Inflammatory macrophage treated with lipopolysaccharide for 1 hour (primary cell): ENCODE measurements around the gene WIZ.

Experiments
- DNase-seq, 2 donors: peaks; one replicate each; pipeline ENCODE4 v3.0.0-alpha.2; 2020 to 2022

WIZ gene

DNA sequence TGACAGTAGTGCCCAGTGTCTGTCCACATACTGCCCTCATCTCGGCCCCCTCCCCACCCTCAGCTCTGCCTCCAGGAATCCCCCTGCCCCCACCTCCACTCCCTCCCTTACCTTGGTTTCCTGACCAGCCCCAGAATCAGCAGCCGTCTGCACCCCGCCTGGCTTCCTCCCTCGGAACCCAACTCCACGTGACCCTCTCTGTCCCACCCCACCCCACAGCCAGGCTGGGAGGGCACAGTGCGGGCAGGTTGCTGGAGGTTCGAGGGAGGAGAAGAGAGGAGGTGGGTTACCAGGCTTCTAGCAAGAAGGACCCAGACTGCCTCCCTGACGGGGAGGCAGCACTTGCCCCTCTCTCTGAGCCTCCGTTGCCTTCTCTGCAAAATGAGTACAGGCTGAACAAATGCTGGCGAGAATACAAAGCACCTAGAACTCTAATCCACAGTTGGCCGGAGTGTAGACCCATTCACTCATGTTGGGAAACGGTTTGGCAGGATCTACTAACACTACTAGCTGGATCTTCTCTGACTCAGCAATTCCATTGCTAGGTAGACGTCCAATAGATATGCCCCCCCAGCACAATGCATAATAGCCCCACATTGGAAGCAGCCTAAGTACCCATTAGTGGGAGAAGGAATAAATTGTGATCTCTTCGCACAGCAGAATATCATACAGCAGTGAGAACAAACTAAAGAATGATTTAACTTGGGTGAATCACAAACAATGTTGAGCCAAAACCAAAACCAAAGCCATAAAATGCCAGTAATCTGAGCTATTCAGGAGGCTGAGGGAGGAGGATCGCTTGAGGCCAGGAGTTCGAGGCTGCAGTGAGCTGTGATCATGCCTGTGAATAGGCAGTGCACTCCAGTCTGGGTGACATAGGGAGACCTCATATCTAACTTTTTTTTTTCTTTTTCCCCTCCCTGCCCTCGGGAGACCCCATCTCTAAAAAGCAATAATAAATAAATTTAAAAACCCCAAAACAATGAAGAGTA, 14.9 kb upstream of the WIZ start, which contains the start of gene RASAL3:
RASAL3 (minus strand) TSS at position 151 of the 992 bp plus-strand sequence. CDS start 186 bp downstream, outside the sequence.
- no peak for DNase-seq

DNA sequence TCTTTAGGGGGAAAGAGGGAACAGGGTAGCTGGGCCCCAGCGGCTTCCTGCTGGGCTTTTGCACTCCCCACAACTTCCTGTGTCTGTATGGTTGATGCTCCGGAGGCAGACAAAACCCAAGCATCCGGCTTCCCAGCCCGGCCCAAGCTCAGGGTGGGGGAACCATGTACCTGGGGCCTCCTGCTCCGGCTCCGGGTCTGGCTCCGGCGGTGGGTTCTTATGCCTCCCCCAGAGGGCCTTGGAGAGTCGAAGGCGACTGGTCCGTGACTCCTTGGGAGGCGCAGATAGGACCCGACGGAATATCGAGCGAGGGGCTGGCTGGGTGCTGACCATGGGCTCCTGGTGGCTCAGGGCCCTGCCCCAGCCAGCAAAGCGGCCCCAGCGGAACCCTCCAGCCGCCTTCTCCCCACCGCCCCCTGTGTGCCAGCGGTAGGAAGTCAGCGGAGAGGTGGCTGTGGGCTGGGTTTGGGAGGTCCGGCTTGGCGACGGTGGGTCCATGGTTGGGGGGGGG, 14.2 kb upstream of the WIZ start:
- DNase-seq, result peak in 1 of 2 donors; percentile 26

DNA sequence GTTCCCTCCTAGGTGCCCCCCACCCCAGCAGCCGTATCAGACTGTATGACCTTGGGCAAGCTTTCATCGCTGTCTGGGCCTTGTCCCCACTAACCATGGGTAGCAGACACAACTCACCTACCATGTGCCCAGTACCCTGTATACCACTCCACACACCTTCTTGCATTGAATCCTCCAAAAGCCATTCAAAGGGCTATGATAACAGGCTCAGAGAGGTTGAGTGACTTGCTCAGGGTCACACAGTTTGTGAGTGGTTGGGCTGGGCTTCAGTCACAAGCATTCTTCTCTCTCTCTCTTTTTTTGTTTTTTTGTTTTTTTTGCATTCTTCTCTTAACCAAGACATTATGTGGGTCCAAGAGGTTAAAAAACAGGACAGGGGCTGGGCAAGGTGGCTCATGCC, 11.9 kb upstream of the WIZ start:
- DNase-seq, result no peak

DNA sequence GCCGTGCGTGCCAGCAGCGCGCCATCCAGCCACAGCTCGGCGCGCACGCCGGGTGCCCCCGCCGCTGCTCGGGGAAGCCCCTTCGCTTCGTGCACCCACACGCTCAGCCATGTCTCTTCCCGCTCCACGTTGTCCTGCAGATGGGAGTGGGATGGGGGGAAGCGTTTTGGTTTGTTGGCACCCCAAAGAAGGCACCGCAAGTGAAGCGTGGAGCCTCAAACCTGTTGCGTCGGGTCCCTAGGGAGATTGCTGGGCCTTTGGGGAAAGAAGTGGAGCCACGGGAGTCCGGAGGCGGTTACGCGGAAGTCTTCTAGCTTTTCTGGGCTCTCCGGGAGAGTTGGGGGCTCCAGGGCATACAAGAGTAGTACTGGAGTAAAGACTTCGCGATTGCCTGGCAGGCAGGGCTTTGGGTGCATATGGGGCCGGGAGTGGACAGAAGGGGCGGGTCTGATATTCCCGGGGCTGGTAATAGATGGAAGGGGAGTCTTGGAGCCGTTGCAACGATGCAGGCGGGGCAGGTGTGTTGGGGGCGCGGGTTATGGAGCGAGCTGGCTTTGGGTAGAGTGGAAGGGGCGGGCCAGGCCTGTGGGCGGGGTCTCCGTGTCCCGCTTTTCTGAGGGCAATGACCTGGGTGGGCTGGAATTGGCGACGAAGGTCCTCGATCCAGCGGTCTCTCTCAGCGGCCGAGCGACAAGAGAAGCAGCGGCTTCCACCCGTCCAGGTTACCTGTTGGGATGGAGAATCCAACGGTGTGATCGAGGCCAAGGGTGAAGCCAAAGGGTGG, 8.1 kb upstream of the WIZ start:
- DNase-seq, result no peak

DNA sequence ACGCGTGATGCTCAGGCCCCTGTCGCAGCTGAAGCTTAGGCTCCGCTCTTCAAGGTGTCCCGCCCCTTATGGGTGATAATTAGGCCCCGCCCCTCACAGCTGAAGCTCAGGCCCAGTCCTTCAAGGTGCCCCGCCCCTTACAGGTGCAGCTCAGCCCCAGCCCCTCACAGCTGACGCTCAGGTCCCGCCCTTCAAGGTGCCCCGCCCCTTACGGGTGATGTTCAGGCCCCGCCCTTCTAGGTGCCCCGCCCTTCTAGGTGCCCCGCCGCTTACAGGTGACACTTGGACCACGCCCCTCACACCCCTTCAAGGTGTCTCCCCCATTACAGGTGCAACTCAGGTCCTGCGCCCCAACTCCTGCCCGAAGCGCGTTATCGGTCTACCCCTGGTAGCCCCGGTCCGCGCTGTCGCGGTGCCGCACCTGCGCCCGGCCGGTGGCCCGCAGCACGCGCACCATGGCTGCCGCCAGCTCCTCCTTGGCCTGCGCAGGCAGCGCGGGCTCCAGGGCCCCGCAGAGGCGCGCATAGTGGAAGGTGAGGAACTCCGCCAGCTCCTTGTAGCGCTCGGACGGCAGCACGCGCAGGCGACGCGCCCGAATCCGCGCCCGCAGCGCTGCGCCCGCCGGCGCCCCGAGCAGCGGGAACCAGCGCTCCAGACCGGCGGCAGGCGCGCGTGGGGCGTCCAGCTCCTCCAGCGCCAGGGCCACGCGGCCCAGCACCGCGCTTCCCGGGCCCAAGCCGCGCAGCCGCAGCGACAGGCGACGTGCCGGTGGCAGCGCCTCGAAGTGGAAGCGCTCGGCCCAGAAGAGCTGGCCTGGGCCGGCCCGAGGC, 7.3 kb upstream of the WIZ start:
- no peak for DNase-seq

DNA sequence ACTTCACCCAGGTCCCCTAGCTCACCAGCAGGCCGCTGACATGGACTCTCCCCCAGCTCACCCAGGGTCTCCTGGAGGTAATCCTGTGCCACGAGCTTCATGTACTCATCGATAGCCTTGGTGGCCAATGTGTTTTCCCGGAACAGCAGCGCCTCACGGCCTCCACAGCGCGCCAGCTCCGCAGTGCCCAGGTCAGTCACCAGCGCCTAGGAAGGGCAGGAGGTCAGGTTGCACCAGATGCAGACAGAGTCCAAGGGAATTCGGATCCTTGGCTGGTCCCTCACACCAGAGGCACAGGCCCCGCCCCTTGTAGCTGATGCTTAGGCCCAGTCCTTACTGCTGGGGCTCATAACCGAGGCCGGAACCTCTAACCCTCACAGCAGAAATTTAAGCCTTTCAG, 6.7 kb upstream of the WIZ start:
- DNase-seq, result no peak

DNA sequence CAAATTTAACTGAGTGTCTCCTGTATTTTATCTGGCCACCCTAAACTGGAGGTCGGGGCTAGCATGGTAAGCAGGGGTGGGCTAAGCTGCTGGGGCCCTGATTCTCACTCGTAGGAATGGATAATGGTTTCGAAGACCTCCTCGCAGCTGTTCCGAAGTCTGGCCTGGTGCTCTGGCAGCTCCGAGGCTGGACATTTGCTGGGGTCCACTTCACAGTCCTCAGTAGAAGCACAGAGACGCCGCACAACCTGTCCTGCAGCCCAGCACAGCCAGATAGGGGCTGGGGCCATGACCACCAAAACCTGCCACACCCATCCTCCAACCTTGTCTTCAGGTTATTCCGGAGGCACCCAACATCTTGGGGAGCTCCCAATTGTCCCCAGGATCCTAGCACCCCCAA, 6.2 kb upstream of the WIZ start:
- DNase-seq, result no peak

DNA sequence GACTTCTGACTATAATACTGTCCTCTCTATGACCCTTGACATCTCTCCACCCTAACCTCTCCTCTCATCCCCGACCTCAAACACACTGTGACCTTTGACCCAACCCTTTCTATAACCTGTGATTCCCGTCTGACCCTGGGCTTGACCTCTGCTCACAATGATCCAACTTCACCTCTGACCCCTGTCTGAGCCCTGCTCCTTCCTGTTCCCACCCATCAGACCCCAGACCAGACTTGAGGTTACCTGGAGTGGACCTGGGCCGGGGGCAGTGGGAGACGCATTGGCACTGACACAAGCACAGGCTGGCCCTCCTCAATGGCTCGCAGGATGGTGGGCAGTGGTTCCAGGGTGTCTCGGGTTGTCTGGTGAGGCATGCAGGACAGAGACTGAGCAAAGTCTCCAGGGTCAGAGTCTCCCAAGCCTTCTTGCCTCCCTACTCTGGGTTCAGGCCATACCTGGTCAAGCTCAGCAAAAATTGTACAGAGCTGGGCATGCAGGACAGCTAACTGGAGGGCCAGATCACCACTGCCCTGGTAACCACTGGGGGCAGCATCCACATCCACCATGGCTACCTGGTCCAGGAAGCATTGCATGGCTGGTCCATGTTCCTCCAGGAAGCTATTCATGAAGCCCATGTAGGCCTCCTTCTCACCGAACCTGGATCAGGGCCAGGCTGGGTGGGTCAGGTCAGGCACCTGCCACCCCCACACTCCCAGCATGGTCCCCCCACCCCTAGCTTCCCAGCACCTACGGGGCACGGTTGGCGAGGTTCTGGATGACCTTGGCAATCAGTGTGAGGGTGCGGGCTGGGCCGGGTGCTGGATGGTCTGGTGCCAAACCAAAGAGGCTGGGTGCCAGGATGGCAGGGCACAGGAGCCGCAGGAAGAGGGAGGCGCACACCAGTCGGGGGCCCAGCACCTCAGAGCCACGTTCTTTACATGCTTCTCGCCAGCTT, 4.4 kb upstream of the WIZ start:
- no peak for DNase-seq

DNA sequence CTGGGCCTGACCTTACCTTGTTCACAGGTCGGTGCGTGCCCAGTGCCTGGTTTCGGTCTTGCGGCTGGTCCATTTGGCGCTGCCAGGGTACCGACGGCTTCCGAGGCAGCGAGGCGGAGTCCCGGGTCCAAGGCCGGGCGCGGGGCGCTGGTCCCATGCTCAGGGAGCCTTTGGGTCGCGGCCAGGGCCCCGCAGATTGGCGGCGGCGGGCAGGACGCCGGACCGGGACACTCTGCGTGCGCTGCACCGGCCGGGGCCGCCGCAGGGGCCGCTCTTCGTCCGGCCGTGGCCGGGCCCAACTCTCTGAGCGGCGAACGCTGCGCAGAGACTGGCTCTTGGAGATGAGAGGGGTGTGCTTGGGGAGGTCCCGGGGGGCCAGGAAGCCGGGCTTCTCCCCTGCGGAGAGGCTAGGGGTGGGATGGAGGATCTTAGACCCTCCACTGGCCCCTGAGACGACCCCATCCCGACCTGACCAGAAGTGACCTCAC, 3.4 kb upstream of the WIZ start:
- no peak for DNase-seq

DNA sequence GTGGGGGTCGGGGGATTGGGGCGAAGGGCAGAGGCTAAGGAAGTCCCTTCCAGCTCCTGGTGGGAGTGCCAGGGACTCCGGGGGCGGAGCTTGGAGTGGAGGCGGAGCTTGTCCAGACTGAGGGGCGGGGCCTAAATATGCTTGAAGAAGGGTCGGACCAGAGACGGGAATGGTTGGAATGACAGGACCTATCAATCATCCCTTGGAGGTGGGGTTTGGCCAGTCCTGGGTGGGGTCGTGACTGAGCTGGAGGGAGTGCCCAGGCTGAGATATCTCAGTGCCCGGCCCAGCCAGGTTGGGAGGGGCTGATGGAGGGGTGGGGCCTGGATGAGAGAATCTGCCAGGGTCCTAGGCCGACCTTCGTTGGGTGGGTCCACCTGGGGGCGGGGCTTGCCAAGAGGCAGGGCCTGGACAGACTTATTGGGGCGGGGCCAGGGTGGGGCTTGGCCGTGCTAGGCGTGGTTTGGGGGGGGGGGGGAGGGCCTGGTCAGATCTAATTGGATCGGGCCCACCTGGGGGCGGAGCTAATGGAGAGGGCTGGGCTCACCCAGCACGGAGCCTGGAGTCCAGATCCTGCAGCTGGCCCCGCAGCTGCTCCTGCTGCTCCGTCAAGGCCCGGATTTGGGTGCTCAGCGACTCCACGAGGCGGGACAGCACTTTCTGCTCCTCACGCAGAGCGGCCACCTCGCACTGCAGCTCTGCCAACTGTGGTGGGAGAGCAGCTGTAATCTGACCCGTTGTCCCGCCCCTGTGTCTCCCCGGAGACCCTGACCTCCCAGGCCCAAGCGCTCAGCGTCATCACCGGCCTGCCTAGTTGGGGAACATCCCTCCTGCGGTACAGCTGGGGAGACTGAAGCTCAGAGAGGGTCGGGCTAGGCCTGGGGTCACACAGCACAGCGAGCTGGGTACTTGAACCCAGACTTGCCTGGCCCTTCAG, 2.6 kb upstream of the WIZ start:
- DNase-seq, result peak in 1 of 2 donors; percentile 54

DNA sequence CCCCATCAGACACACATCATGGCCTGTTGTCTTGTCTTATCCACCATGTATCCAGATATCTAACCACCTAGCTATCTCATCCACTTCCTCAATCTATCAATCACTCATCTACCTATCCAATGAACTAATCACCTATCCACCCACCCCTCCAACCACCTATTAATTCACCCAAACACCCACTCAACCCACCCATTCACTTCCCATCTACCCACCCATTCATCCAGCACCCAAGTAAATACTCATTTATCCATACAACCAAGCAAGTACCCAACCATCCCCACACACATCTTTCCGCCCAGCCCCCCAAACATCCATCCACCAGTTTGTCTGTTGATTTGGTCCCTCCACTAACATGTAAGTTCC, 753 bp upstream of the WIZ start:
- no peak for DNase-seq

DNA sequence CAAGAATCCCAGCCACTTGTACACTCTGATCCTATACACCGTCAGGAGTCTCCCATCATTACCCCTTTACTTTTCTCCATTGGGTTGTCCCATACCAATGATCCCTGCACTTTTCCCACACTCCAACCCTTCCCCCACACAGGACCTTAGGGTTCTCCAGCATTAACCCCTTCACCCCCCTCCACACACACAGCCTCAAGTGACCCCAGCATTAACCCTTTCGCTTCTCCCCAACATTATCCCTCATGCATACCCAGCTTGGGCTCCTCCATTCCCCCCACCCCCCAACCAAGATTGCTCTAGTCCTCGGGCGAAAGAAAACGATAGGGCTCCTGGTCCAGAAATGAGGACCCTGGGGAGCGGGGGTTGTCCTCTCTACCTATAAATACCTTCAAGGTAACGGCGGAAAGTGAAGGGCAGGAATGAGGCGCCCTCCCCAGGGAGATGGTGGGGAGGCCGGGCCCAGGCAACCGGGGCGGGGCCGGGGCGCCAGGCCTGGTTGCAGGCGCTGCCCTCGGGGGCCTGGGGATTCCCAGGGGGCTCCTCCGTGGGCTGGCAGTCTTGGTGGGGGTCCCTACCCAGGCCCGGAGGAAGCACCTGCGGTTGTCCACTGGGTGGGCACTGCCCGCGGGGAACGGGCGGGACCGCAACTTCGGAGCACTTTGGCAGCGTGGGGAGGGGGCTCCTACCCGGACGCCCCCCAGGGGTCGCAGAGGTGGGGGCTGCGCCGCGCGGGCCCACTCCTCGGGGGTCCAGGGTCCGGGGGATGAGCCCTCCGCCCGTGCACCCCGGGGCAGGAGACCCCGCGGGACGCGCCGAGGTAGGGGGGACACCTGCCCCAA, 757 bp downstream of the WIZ start:
- DNase-seq, result no peak

DNA sequence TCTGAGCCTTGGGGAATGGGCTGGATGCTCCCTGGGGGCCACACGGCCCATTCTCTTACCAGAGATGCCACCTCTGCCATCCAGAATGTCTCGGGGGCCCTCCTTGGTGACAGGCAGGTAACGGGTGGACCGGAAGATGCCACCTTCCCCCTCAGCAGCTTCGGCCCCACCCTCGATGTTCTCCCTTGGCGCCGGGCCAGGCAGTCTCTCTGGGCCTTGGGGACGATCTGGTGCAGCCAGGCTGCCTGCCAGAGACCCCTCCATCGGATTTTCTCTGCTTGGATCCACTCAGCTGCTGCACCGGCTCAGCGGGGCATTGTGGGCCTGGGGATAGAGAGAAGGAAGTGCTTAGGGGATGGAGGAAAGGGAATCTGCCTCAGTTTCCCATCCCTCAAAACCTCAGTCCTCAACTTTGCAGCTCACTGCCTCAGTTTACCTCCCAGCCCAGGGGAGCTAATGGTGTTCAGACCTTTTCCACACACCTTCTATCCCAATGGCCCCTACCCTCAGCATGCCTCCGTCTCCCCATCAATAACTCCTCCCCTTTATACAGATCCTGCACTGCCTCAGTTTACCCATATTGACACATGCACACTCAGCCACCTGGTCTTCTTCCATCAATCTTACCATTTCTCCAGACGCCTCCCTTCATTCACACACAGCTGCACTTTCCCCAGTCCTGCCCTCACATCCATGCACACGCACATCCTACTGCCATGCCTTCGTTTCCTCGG, 1.5 kb downstream of the WIZ start:
- no peak for DNase-seq

DNA sequence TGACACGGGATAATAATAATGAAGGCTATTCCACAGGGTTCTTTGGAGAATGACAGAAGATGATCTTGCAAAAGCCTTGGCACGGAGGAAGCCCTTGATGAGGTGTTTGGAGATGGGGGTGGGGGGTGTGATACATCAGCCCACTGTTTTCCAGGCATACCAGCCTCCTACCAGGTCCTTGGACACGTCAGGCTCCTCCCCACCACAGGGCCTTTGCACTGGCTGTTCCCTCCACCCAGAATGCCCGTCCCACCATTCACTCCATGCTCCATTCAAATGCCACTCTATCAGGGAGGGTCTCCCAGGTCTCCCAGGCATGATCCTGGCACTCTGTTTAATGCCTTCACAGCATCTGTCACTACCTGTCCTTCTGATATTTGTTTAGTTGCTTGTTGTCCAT, 2.7 kb downstream of the WIZ start:
- no peak for DNase-seq

DNA sequence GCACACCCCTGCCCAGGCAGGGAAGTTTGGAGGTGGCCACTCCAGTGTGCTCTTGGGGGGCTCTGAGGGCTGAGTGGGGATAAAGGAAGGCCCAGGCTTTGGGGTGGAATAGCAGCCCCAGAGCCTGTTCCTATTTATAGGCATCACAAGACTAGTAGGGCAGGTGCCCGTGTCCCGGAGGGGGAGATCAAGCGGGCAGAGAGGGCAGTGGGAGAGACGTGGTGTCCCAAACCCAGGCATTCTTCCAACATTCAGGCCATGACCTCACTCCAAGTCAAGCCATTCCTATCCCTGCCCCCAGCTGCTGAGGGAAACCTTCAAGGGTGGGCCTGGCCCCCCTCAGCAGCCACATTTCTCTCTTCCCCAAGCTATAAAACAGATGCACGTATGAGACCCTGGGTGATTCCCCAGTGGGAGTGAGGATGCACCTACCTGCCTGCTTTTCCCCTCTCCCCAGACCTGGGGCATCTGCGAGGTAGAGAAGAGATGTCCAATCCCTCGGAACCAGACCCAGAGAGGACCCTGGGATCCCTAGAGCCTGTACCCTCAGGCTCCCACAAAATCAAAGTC, 3.9 kb downstream of the WIZ start:
- no peak for DNase-seq

DNA sequence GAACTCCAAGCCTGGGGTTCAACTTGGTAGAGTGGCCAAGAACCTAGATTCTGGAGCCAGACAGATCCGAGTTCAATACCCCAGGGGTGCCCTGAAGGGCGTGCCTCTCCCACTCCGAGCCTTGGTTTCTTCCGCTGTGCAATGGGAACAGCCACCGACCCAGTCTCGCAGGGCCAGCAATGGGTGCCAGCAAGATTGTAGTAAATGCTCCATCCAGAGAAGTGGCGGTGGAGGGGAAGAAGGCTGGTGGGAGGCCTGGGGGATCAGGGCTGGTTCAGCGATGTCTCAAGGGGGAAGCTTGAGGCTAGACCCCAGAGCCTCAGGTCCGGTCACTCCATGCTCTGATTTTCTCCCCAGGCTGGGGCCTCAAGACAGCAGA, 4.5 kb downstream of the WIZ start:
- no peak for DNase-seq

DNA sequence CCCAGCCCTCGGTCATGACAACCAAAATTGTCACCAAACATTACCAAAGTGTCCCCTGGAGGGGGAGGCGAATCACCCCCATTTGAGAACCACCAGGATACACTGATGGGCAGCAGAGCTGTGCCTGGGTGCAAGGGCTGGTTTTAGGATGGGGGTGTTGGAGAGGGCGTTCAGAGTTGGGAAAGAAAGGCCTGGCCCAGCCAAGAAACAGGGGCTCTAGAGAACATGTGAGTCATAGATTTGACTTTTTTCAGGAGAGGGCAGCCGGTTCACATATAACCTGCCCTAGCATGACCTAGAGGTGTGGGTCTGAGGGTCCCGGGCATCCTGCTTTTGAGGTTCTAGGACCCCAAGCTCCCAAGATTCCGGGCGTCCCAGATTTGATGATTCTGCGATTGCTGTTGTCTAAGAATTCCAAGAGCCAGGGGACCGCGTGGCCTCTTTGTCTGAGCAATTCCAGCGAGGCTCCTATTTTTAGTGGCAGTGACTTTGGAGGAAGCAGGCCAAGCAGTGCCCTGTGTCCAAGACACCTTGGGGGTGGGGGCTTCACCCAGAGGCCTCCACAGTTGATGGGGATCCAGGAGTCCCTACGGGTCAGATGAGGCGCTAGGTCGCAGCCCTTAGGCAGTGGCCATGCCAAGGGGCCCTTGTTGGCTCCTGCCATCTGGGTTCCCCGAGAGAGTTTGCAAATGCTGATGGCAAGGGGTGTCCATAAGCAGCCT, 5.1 kb downstream of the WIZ start:
- no peak for DNase-seq

DNA sequence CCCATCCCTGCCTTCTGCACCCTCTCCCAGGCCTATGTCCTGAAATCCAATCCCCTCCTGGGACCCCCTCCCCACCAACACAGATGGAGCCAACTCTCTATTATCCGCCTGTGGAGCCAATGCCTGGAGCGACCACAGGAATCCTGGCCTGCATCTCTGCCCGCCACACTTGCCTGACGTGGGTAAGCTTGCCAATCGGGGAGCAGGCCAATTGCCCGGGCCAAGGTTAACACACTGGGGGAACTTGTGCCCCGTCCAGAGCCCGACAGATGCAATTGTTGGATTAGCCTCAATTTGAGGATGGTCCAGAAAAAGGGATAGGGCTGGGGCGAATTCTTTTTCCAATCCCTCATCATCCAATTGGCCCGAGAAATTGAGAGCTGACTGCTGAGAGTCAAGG, 5.9 kb downstream of the WIZ start:
- DNase-seq, result no peak
